B cell (primary cell): ENCODE results near the gene NFASC. TPM values are rescaled to one million over a fixed set of nuclear protein-coding genes. Genes with fewer than 3 reads are reported as not detected.

Experiments used
- ATAC-seq: fragments of 200-7000 bp; cut with Tn5 transposase; one replicate; pipeline ENCODE4 v1.10.0; 2021; ENCODE audit warnings: low read depth, mild to moderate bottlenecking, moderate number of reproducible peaks, moderate library complexity
- CTCF ChIA-PET: fragments of 350-600 bp; sonication (Branson Sonifier 250); formaldehyde crosslinking; loops from one replicate; lab custom pipeline; 2021; ENCODE audit warnings: antibody characterized with exemption, inconsistent platforms; lab: Charles Lee
- POLR2A ChIA-PET: fragments of 350-600 bp; sonication (Branson Sonifier 250); formaldehyde crosslinking; loops from one replicate; lab custom pipeline; 2021; ENCODE audit warnings: antibody characterized with exemption; lab: Charles Lee
- DNase-seq: peaks from one replicate; pipeline ENCODE4 v3.0.0; 2013
- H2AFZ ChIP-seq: 2 replicates; pipeline ENCODE4 v1.6.1; 2012; ENCODE audit warnings: mild to moderate bottlenecking, low read depth, low read length; ENCODE audit not compliant: insufficient read depth, poor library complexity, severe bottlenecking
- H3K27ac ChIP-seq, 2 donors: 1 replicate in 1 of 2; 2 replicates in 1 of 2; pipeline ENCODE4 v1.5.1; 2012 to 2013; ENCODE audit warnings: low read length in 2 of 2, mild to moderate bottlenecking in 2 of 2, moderate library complexity in 1 of 2
- H3K27me3 ChIP-seq, 4 experiments: fragments of 200-600 bp in 1 of 4; sonication (generic) in 1 of 4; replicated peaks in 1 of 4; 1 replicate in 2 of 4; 2 replicates in 2 of 4; pipeline versions ENCODE4 v1.6.1 to v1.7.0; 2013 to 2016; ENCODE audit warnings: low read length in 3 of 4, mild to moderate bottlenecking in 2 of 4, mixed read lengths in 1 of 4, moderate library complexity in 1 of 4; ENCODE audit not compliant: insufficient read depth in 4 of 4, control insufficient read depth in 3 of 4; ENCODE audit errors: control extremely low read depth in 1 of 4
- H3K36me3 ChIP-seq, 2 experiments: replicated peaks in 1 of 2; 1 replicate in 1 of 2; 2 replicates in 1 of 2; pipeline versions ENCODE4 v1.6.1 to v1.7.1; 2013; ENCODE audit warnings: low read length in 1 of 2; ENCODE audit not compliant: insufficient read depth in 2 of 2, control insufficient read depth in 1 of 2; ENCODE audit errors: control extremely low read depth in 1 of 2, extremely low read depth in 1 of 2
- H3K4me1 ChIP-seq, 2 donors: fragments of 200-600 bp in 1 of 2; sonication (generic) in 1 of 2; 1 replicate in 1 of 2; 2 replicates in 1 of 2; pipeline versions ENCODE4 v1.5.1 to v1.6.1; 2013 to 2017; ENCODE audit warnings: low read length in 2 of 2; ENCODE audit not compliant: control insufficient read depth in 2 of 2, insufficient read depth in 2 of 2
- H3K4me2 ChIP-seq: replicated peaks from 2 replicates; pipeline ENCODE3; 2012; ENCODE audit warnings: mild to moderate bottlenecking, low read depth, low read length; ENCODE audit not compliant: poor library complexity, severe bottlenecking
- H3K4me3 ChIP-seq, 5 experiments: fragments of 200-600 bp in 1 of 5; sonication (generic) in 1 of 5; 1 replicate in 3 of 5; 2 replicates in 2 of 5; pipeline versions ENCODE4 v1.5.1 to v1.7.0; 2011 to 2016; ENCODE audit warnings: low read length in 4 of 5, mild to moderate bottlenecking in 4 of 5, low read depth in 2 of 5, control low read depth in 1 of 5, moderate library complexity in 1 of 5; ENCODE audit not compliant: insufficient read depth in 1 of 5; ENCODE audit errors: control extremely low read depth in 1 of 5, extremely low read depth in 1 of 5
- H3K79me2 ChIP-seq: fragments of 200-600 bp; sonication (generic); one replicate; pipeline ENCODE4 v1.6.0; 2016; ENCODE audit warnings: low read length; ENCODE audit not compliant: control insufficient read depth, insufficient read depth
- H3K9ac ChIP-seq: fragments of 200-600 bp; sonication (generic); 2 replicates; pipeline ENCODE4 v1.6.1; 2017; ENCODE audit warnings: mild to moderate bottlenecking, low read length, moderate library complexity
- H3K9me3 ChIP-seq, 3 donors: one replicate each; pipeline versions ENCODE4 v1.6.1 to v1.7.1; 2013; ENCODE audit warnings: low read length in 2 of 3; ENCODE audit not compliant: control insufficient read depth in 2 of 3, insufficient read depth in 1 of 3; ENCODE audit errors: control extremely low read depth in 1 of 3
- H4K20me1 ChIP-seq: 2 replicates; pipeline ENCODE4 v1.6.0; 2012; ENCODE audit warnings: mild to moderate bottlenecking, low read length; ENCODE audit not compliant: insufficient read depth, control insufficient read depth, poor library complexity, severe bottlenecking
- H3K27ac Mint-ChIP-seq: one replicate; pipeline ENCODE4 v1.8.0; 2021; ENCODE audit warnings: mixed read lengths
- H3K27me3 Mint-ChIP-seq: one replicate; pipeline ENCODE4 v1.8.0; 2021; ENCODE audit warnings: mixed read lengths
- H3K4me1 Mint-ChIP-seq: one replicate; pipeline ENCODE4 v1.8.0; 2021; ENCODE audit warnings: mixed read lengths
- H3K4me3 Mint-ChIP-seq: one replicate; pipeline ENCODE4 v1.8.0; 2021; ENCODE audit warnings: mixed read lengths
- H3K9me3 Mint-ChIP-seq: one replicate; pipeline ENCODE4 v1.8.0; 2022; ENCODE audit warnings: mixed read lengths; ENCODE audit not compliant: insufficient read depth
- CTCF ChIP-seq: fragments of 200-600 bp; IDR thresholded peaks from one replicate; pipeline ENCODE4 v1.8.0; 2022; ENCODE audit warnings: antibody characterized with exemption, mild to moderate bottlenecking
- EZH2 ChIP-seq: IDR thresholded peaks from 2 replicates; pipeline ENCODE4 v1.6.1; 2012; ENCODE audit warnings: borderline replicate concordance, low read depth, mild to moderate bottlenecking, moderate library complexity, low read length; ENCODE audit not compliant: insufficient read depth, poor library complexity, severe bottlenecking
- whole genome bisulfite sequencing: methylation state at CpG from one replicate; pipeline ENCODE4 v1.1.5; 2013; ENCODE audit warnings: missing lambda C conversion rate; ENCODE audit not compliant: insufficient coverage; 5-methylcytosine and 5-hydroxymethylcytosine counted together
- intact Hi-C: fragments of 100-400 bp; cut with micrococcal nuclease; formaldehyde crosslinking; loops from one replicate; pipeline ENCODE4 v1.10.0; 2022
- polyA plus RNA-seq: library from polyadenylated mRNA; depleted of rRNA; stranded (reverse); fragments of >200 nt; gene quantifications from 2 replicates; pipeline ENCODE4 v1.2.3, GENCODE V29; 2012
- total RNA-seq, 2 donors: library from RNA; stranded (reverse); fragments of 120-200 nt in 1 of 2; gene quantifications; 1 replicate in 1 of 2; 2 replicates in 1 of 2; pipeline versions ENCODE4 v1.2.3 to v1.2.4, GENCODE V29; 2013 to 2022

NFASC gene
- total and polyA plus RNA-seq, 2 donors (not counting 1 experiment from before 2014, with no cell fraction given), result 0.06 to 0.39 TPM

DNA sequence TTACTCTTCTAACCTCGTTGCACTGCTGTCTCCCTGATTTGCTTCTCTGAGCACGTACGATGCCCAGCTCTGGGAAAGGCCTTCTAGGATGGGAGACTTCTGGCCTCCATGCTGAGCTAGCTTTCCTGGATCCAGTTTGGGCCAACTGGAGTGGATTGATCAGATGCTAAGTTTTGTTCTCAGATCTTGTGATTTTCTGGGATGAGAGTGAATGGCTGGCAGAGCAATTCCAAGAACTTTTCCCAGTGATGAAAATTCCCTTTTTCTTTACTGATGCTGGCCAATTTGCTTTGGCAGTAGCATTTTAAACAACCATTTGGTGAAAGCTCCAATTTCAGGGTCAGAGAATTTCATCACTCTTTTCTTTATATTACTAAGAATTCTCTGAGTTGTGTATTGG, 34.9 kb upstream of the NFASC start:
- no peaks in the 10 kb centered on the region for H4K20me1 ChIP-seq
- DNase-seq, result no peak
- no peak overlapping the region for H2AFZ ChIP-seq
- H3K27ac Mint-ChIP-seq, result no peak overlapping the region
- no peaks in the 10 kb centered on the region for H3K4me1 ChIP-seq
- ChIA-PET CTCF (no interaction called here), POLR2A (no interaction called here)
- H3K9me3 Mint-ChIP-seq, result no peaks in the 10 kb centered on the region
- intact Hi-C loops, result no loop called here
- H3K27ac ChIP-seq, result no peak overlapping the region
- H3K4me2 ChIP-seq, result no peak overlapping the region
- H3K27me3 Mint-ChIP-seq, result peaks cover 56% of the 10 kb centered on the region
- H3K27me3 ChIP-seq, result peaks cover 0 to 18% (median 8%) of the 10 kb centered on the region in 4 experiments
- H3K36me3 ChIP-seq, result no peaks in the 10 kb centered on the region
- no peaks in the 10 kb centered on the region for H3K9me3 ChIP-seq
- no peak overlapping the region for H3K4me3 Mint-ChIP-seq
- no peak for ATAC-seq
- TF ChIP-seq CTCF (no peak), EZH2 (no peak)
- H3K79me2 ChIP-seq, result no peaks in the 10 kb centered on the region
- WGBS, result 100% methylated on average over 2 of the region's 3 CpGs
- no peak overlapping the region for H3K9ac ChIP-seq
- no peak overlapping the region for H3K4me3 ChIP-seq
- H3K4me1 Mint-ChIP-seq, result peaks cover 2% of the 10 kb centered on the region

- H3K79me2 ChIP-seq, result no peaks in the 10 kb centered on the region
- H3K4me1 ChIP-seq, result peaks cover 6 to 9% of the 10 kb centered on the region in 2 donors
- H3K4me3 ChIP-seq, result no peak overlapping the region
- no peaks in the 10 kb centered on the region for H4K20me1 ChIP-seq
- H3K27me3 Mint-ChIP-seq, result peaks cover 46% of the 10 kb centered on the region
- TF ChIP-seq EZH2 (no peak), CTCF (no peak)
- 71% methylated on average over 1 of the region's 1 CpG for WGBS
- H3K27ac Mint-ChIP-seq, result no peak overlapping the region
- H3K27ac ChIP-seq, result no peak overlapping the region
- peaks cover 13% of the 10 kb centered on the region for H3K4me1 Mint-ChIP-seq
- ChIA-PET CTCF (no interaction called here), POLR2A (no interaction called here)
- H3K4me2 ChIP-seq, result no peak overlapping the region
- no peaks in the 10 kb centered on the region for H3K9me3 ChIP-seq
- H2AFZ ChIP-seq, result no peak overlapping the region
- no peaks in the 10 kb centered on the region for H3K36me3 ChIP-seq
- no peak for ATAC-seq
- no peaks in the 10 kb centered on the region for H3K9me3 Mint-ChIP-seq
- no peak overlapping the region for H3K9ac ChIP-seq
- no peak for DNase-seq
- no peak overlapping the region for H3K4me3 Mint-ChIP-seq
- intact Hi-C loops, result no loop called here
- peaks cover 0 to 16% (median 7%) of the 10 kb centered on the region in 4 experiments for H3K27me3 ChIP-seq
Measured at GRCh38 chr1:204836856-204837255, 33.8 kb upstream of the NFASC start.
